Stomach (tissue), 4 donors: ENCODE measurements around the gene SMYD3.

Experiments
- CTCF ChIP-seq, 7 experiments: fragments of 450-650 bp in 4 of 7; fragments of 200-600 bp in 3 of 7; sonication (generic) in 3 of 7; IDR thresholded peaks; one replicate each; pipeline ENCODE4 v1.5.1; 2016 to 2019; ENCODE audit warnings: antibody characterized with exemption in 7 of 7, control low read depth in 2 of 7, mild to moderate bottlenecking in 1 of 7
- EP300 ChIP-seq: sonication (generic); formaldehyde crosslinking; IDR thresholded peaks from one replicate; pipeline ENCODE4 v1.6.1; 2017; ENCODE audit warnings: antibody characterized with exemption
- POLR2A ChIP-seq, 4 donors: fragments of 450-650 bp; IDR thresholded peaks; one replicate each; pipeline ENCODE4 v1.6.1; 2016; ENCODE audit warnings: antibody characterized with exemption in 4 of 4, control low read depth in 2 of 4, mild to moderate bottlenecking in 1 of 4, moderate library complexity in 1 of 4
- POLR2AphosphoS5 ChIP-seq, 3 donors: sonication (generic); formaldehyde crosslinking; IDR thresholded peaks; one replicate each; pipeline ENCODE4 v1.6.1; 2016; ENCODE audit warnings: antibody characterized with exemption in 3 of 3

DNA sequence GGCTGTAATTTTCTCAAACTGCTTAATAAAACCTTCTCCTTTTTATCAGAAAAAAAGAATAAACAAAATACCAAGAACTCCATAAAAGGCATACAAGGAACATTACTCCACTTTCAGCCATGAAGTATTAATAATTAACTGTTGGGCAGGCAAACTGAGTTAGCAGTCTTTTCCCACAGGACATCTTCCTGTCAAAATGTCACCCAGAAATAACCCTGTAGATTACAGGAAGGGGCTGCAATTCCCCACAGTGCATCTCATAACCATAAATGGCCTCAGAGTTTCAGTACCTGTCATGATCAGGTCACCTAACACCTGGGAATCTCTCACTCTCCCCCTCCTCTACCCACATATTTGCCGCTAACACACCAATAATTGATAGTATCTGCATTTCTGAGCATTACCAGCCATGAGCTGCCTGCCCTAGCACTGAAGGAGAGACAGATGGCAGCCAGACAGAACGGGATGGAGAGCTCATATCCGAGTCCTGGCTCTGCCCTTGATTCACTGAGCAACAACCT, 475.0 kb downstream of the SMYD3 start:
- no peak for TF ChIP-seq POLR2A (IDR thresholded peaks at IDR 0.05)
- TF ChIP-seq CTCF (IDR thresholded peaks at IDR 0.05): no peak
- TF ChIP-seq EP300: no peak
- no peak for TF ChIP-seq POLR2AphosphoS5 (IDR thresholded peaks at IDR 0.05)
